Activated CD4-positive, alpha-beta T cell treated with anti-CD3 and anti-CD28 coated beads, Interleukin-10, Interleukin-2, amounts not matched to agents 100 ng/mL and 50 ng/mL, durations not matched to agents 16 hours and 8 hours (primary cell): ENCODE data around the gene LARP7.
"Not testable (repeated sequence)": the region's sequence is repeated elsewhere in the genome, so short reads cannot be mapped to it uniquely, and the experiment has no call there.

Source experiments
- DNase-seq: peaks from one replicate; pipeline ENCODE4 v3.0.0-alpha.2; 2020

The LARP7 gene

DNA sequence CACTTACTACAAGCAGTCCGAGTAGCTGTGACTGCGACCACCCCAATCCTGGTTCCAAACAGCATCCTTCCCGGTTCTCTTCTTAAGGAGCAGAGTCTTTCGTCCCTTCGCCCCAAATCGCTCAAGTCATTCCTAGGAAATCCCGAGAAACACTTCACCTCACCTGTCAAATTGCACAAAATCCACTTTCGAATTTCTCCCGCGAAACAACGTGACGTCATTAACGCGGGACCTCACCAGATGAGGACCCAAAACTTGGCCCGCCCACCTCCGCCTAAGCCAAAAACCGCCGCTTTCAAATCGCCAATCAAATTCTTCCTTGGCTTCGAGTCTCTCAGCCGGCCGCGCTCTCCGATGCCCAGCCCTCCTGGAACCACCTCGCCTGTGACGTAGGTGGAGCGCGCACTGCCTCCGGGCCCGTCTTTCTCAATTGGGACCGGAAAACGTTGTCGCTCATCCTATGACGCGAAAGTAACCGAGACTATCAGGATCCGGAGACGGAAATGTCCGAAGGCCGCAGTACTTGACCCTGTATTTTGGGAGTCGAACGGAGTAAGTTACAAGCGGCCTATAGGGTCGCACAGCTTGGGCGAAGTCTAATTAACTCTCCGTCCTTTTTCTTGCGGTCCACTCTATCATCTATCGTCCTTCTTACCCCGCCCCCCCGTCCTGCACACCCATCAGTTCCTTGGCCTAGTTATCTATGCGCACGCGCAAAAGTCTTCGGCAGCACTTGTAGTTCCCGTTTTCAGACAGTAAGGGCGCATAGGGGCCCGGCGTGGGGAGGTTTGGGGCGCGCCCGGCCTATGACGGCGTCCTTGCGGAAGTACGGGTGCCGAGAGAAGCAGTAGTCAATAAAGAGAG, at the start of gene LARP7, which contains the start of gene ZGRF1:
Gene LARP7 (plus strand): TSS at position 456 of the 864 bp plus-strand sequence. CDS start 7,527 bp downstream, outside the sequence.
Gene ZGRF1 (minus strand): TSS at position 222 of the 864 bp plus-strand sequence. CDS start 3,733 bp downstream, outside the sequence.
- peak; percentile 99 for DNase-seq

GRCh38 chr4:112589206-112589605, 47.7 kb upstream of the LARP7 start:
- DNase-seq: no peak

DNA sequence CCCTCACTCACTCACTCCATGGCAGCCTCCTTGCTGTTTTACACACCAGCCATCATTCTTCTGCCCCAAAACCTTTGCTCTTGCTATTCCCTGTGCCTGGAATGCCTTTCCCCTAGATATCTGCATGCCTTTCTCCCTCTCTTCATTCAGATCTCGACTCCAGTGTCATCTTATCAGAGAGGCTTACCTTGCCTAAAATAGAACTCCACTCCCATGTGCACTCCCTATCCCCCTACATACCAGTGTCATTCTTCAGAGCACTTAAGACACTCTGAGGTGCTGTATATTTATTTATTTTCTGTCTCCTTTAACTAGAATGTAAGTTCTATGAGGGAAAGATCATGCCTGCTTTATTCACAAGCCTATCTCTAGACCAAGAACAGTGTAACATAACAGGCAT, 45.4 kb upstream of the LARP7 start:
- DNase-seq: no peak

DNA sequence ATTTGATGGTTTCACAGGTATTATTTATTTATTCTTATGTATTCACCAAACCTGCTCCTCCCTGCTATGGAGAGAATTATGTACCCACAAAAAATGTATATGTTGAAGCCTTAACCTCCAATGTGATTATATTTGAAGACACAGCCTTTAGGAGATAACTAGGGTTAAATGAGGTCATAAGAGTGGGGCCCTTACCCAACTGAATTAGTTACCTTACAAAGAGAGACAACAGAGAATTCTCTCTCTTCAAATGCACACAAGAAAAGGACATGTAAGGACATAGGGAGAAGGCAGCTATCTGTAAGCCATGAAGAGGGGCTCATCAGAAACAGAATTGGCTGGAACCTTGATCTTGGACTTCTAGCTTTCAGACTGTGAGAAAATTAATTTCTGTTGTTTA, 44.2 kb upstream of the LARP7 start:
- no peak for DNase-seq

DNA sequence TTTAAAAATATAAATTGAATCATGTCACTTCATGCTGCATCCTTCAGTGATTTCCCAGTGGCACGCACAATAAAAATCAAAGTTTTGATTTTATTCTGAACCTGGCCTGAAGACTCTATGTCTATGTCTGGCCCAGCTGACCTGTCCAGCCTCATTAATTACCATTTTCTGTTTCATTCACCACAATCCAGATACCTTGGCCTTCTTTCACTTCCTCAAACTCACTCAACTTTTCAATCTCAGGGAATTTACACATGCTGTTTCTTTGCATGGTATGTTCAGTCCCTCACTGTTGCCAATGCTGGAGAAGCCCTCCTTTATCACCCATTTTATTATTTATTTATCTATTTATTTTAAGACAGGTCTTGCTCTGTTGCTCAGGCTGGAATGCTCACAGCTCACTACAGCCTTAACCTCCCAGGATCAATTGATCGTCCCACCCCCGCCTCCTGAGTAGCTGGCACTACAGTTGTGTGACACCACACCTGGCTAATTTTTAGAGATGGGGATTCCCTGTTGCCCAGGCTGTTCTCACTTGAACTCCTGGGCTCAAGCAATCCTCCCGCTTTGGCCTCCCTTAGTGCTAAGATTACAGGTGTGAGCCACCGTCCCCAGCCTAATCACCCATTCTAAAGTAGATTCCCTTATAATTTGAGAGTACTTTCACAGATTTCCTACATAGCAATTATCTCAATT, 43.4 kb upstream of the LARP7 start:
- DNase-seq: no peak

GRCh38 chr4:112594993-112595392, 42.0 kb upstream of the LARP7 start:
- DNase-seq: no peak

GRCh38 chr4:112604589-112604988, 32.4 kb upstream of the LARP7 start:
- DNase-seq: peak; percentile 41

DNA sequence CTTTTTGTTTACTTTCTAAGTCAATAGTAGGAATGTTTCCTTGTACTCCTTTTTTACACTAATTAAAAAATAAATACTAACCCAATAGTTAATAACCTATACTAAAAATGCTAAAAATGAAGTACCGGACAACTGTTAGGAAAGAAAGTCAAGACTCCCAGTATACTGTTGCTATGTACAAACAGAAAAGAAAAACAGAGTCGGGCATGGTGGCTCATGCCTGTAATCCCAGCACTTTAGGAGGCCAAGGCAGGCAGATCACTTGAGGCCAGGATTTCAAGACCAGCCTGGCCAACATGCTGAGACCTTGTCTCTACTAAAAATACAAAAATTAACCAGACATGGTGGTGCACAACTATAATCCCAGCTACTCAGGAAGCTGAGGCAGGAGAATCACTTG, 24.1 kb upstream of the LARP7 start:
- DNase-seq: not testable (repeated sequence)

GRCh38 chr4:112616984-112617383, 20.0 kb upstream of the LARP7 start:
- no peak for DNase-seq

DNA sequence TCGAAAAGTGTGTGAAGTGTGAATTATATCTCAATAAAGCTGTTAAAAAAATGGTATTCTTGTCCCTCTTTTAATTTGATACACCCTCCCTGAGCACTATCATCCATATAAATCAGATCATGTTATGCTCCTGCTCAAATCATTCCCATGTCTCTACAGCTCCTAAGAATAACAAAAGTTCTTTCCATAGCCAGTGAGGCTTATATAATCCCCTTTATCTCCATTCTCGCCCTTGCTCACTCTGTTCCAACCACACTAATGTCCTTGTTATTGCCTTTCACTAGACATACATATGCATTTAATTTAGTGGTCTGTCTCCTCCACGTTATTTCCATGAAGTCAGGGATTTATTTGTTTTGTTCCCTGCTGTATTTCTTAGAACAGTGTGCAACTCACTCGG, 10.7 kb upstream of the LARP7 start:
- DNase-seq: no peak

GRCh38 chr4:112633477-112634235, 3.3 kb upstream of the LARP7 start:
- peak; percentile 44 for DNase-seq

- DNase-seq: no peak
These were observed 566 bp downstream of the LARP7 start for GRCh38 chr4:112637552-112637866.

- DNase-seq: no peak
These were observed 5.6 kb downstream of the LARP7 start for GRCh38 chr4:112642526-112642925.

GRCh38 chr4:112644595-112645535, 7.9 kb downstream of the LARP7 start:
- DNase-seq: not testable (repeated sequence)

DNA sequence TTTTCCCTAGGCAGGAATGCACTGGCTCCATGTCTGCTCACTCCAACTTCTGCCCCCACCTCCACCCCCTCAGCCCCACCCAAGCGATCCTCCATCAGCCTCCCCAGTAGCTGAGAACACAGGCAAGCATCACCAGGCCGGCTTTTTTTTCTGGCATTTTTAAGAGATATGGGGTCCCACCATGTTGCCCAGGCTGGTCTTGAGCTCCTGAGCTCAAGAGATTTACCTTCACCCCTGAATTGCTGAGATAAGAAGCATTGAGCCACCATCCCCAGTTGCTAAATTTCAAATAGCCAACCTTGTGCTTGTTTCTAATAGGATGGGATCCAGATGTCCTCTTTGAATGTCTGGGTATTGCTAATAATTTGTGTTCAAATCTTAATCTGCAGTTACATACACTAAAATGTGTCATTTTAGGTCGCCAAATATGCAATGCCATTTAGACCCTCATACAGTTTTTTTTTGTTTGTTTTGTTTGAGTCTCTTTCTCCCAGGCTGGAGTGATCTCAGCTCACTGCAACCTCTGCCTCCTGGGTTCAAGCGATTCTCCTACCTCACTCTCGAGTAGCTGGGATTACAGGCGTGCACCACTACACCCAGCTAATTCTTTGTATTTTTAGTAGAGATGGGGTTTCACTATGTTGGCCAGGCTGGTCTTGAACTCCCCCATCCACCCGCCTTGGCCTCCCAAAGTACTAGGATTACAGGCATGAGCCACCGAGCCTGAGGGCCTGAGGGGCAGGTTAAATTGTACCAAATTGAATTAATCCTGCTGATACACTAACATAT, 8.8 kb downstream of the LARP7 start:
- DNase-seq: no peak

DNA sequence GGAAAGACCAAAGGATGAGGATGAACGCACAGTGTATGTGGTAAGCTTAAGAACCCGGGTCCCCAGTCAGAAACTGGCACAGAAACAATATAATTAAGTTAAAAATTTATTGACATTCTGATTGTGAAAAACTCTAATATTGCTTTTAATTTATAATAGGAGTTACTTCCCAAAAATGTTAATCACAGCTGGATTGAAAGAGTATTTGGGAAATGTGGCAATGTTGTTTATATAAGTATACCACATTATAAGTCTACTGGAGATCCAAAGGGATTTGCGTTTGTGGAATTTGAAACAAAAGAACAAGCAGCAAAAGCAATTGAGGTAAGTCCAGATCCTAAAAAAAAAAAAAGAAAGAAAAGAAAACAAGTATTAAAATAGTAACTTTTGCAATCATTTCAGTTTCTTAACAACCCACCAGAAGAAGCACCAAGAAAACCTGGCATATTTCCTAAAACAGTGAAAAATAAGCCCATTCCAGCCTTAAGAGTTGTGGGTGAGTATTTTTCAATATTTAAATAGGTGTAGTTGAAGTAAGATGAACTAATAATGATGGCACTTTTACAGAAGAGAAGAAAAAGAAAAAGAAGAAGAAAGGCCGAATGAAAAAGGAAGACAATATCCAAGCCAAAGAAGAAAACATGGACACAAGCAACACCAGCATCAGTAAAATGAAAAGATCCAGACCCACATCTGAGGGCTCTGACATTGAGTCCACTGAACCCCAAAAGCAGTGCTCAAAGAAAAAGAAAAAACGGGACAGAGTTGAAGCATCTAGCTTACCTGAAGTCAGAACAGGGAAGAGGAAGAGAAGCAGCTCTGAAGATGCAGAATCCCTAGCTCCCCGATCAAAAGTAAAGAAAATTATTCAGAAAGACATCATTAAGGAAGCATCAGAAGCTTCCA, 9.9 kb downstream of the LARP7 start:
- no peak for DNase-seq

- DNase-seq: no peak
These were observed 10.8 kb downstream of the LARP7 start for GRCh38 chr4:112647785-112648184.

- no peak for DNase-seq
These were observed 11.5 kb downstream of the LARP7 start for GRCh38 chr4:112648263-112649054.

DNA sequence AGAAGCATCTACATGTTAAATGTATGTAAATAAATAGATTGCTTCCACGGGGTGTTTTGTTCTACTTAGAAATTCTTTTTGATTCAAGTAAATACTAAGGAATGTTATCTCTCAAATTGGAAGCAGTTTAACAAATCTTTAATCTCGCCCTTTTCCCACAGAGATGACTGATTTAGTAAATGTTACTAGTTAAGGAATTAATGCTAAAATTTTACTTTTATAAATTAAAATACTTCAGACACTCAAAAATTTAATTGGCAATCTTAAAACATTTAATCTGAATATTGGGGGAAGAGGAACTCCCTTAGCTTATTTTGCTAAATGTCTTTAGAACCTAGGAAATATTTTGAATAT, 12.1 kb downstream of the LARP7 start:
- DNase-seq: no peak

DNA sequence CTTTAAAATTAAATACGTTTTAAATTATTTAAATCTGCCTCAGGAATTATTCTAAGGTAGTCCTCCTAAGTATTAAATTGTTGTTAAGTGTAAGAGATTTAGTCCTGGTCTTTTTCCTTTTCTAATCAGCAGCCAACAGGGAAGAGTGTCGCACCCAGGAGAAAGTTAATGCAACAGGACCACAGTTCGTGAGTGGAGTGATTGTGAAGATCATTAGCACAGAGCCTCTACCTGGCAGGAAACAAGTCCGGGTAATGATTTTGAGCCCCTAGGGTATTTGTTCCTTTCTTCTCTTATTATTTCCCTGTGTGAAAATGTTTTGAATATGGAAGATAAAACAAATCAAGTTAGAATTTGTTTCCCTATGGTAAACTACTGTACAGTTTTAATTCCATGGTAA, 13.4 kb downstream of the LARP7 start:
- no peak for DNase-seq
